NCI-H2029 treated with DMSO at 0.1 percent for 48 hours (cell line): ENCODE measurements around the gene STK32B.

Experiments used
- DNase-seq: peaks from one replicate; lab custom pipeline; 2025; lab: John Stamatoyannopoulos, UW

STK32B gene

GRCh38 chr4:5532100-5532499 lies 480.8 kb downstream of the STK32B start:
- DNase-seq, result no peak

- DNase-seq, result no peak
Measured at GRCh38 chr4:5539584-5539983, 488.3 kb downstream of the STK32B start.

- DNase-seq, result no peak
Measured at GRCh38 chr4:5541169-5541568, 489.9 kb downstream of the STK32B start.

- DNase-seq, result no peak
Measured at GRCh38 chr4:5543681-5544080, 492.4 kb downstream of the STK32B start.

- no peak for DNase-seq
Measured at GRCh38 chr4:5544762-5545161, 493.5 kb downstream of the STK32B start.

GRCh38 chr4:5545271-5545670 lies 494.0 kb downstream of the STK32B start:
- no peak for DNase-seq

- no peak for DNase-seq
Measured at GRCh38 chr4:5547651-5548249, 496.5 kb downstream of the STK32B start.
